ENCODE results near the gene DNM1. TPM values are rescaled to one million over a fixed set of nuclear protein-coding genes. Genes with fewer than 3 reads are reported as not detected.

DNM1 gene
- total and polyA plus RNA-seq, 10 of the 15 experiments (the other 5 are each of a cell fraction or from before 2014, with no cell fraction given), result 0.06 to 0.67 (median 0.19) TPM; not detected in 3

DNA sequence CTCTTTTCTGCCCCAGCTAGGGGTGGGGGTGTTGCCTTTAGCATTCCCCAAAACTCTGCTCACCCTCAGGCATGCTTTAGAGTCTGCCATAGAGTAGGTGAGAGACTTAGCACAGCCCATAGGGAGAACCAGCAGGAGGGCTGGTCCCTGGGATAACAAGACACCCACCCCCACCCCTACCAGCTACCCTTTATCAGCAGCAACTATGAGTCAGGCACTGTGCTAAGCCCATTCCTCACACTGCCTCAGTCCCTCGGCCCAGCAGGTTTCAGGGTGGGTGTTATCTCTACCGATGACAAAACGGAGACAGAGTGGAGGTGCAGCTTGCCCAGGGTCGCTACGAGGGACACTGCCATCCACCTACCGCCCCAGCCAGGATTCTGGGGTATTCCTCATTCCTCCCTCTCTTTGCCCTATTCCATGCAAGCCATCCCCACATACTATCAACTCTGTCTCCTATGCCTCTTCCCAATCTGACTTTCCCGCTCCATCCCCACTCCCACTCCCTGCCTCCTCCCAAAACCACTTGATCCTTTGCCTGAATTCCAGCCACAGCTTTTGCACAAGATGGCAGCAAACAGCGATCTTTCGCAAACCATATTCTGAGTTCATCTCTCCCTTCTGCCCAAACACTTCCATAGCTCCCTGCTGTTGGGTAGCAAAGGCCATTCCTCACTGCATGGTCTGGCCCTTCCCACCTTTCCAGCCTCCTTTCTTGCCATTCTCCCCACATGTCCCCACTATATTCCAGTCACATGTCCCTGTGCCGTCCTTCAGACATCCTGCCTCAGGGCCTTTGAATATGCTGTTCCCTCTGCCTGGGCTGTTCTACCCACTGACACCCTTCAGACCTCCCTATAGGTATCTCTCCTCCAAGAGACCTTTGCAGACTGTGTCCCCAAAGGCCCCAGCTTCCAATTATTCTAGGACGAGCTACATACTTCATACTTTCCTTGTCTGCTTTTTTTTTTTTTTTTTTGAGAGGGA is 16.9 kb upstream of the DNM1 start (continued):
- no peak for TF ChIP-seq RELA (IDR thresholded peaks at IDR 0.05; ENCODE audit: borderline replicate concordance, partially characterized antibody)
- TF ChIP-seq TCF7 (IDR thresholded peaks at IDR 0.05; ENCODE audit: borderline replicate concordance), result no peak
- no peak for TF ChIP-seq PAX5 (IDR thresholded peaks at IDR 0.05; ENCODE audit: borderline replicate concordance, low read depth, low read length)
- no peak for TF ChIP-seq REST (IDR thresholded peaks at IDR 0.05; ENCODE audit: low read depth, low read length)
- no peak for TF ChIP-seq TBL1XR1 (IDR thresholded peaks at IDR 0.05; ENCODE audit: low read depth, low read length)
- no peak for TF ChIP-seq ZNF217 (IDR thresholded peaks at IDR 0.05)
- TF ChIP-seq SKIL (IDR thresholded peaks at IDR 0.05; ENCODE audit: low read depth, poor library complexity, severe bottlenecking), result no peak
